ENCODE data around the gene OBSCN.

Gene OBSCN

DNA sequence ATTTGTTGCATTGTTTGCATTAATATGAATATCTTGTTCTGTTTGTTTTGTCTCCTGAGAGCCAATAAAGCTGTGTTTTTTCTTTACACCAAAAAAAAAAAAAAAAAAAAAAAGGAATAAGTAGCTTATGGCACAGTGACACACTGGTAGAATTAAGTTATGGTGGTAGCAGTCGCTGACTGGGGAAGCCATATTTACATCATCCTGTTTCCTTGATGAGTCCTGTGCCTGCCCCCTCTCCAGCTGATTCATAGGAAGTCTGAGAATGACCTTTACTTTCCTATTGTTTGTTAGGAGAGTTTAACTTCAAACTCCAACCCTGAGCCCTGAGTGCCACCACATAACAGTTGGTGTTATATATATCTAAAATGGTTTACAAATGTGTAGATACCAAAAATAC is 62.2 kb downstream of the OBSCN start:
- peak; percentile 36 for DNase-seq (ENCODE audit: low read depth)
- no peak for TF ChIP-seq CTCF (IDR thresholded peaks at IDR 0.05; ENCODE audit: insufficient read depth, low read depth, low read length, missing control alignments)
- no peak overlapping the region for H3K4me3 ChIP-seq (ENCODE audit: low read length)

- H3K4me3 ChIP-seq (ENCODE audit: low read length) = no peak overlapping the region
- no peak for DNase-seq (ENCODE audit: low read depth)
- TF ChIP-seq CTCF (IDR thresholded peaks at IDR 0.05; ENCODE audit: insufficient read depth, low read depth, low read length, missing control alignments) = no peak
These were observed 63.9 kb downstream of the OBSCN start for GRCh38 chr1:228271701-228272251.

DNA sequence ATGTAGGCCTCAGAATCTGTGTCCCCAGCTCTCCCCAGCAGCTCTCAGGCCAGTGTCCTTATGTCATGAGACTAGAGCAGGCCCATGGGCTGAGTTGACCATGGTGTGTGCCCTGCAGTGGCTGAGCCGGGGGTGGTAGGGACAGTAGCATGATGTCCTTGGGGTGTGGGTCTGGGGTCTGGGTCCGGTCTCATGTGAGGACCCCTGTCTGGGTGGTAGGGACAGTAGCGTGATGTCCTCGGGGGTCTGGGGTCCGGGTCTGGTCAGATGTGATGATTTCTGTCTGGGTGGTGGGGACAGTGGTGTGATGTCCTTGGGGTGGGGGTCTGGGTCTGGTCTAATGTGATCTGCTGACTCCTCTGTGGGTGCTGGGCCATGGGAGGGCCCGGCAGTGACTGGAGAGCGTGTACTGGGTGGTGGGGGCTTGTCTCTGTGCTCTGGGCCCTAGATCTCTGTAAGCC is 64.5 kb downstream of the OBSCN start:
- no peak for DNase-seq (ENCODE audit: low read depth)
- H3K4me3 ChIP-seq (ENCODE audit: low read length) = no peak overlapping the region
- no peak for TF ChIP-seq CTCF (IDR thresholded peaks at IDR 0.05; ENCODE audit: insufficient read depth, low read depth, low read length, missing control alignments)

GRCh38 chr1:228272831-228273571 is 65.2 kb downstream of the OBSCN start:
- H3K4me3 ChIP-seq (ENCODE audit: low read length) = no peak overlapping the region
- TF ChIP-seq CTCF (IDR thresholded peaks at IDR 0.05; ENCODE audit: insufficient read depth, low read depth, low read length, missing control alignments) = no peak
- no peak for DNase-seq (ENCODE audit: low read depth)

GRCh38 chr1:228273720-228274451 is 66.0 kb downstream of the OBSCN start:
- no peak for DNase-seq (ENCODE audit: low read depth)
- H3K4me3 ChIP-seq (ENCODE audit: low read length) = no peak overlapping the region
- TF ChIP-seq CTCF (IDR thresholded peaks at IDR 0.05; ENCODE audit: insufficient read depth, low read depth, low read length, missing control alignments) = no peak

GRCh38 chr1:228274452-228275178 is 66.8 kb downstream of the OBSCN start:
- TF ChIP-seq CTCF (IDR thresholded peaks at IDR 0.05; ENCODE audit: insufficient read depth, low read depth, low read length, missing control alignments) = no peak
- DNase-seq (ENCODE audit: low read depth) = no peak
- H3K4me3 ChIP-seq (ENCODE audit: low read length) = no peak overlapping the region
